Stimulated activated CD4-positive, alpha-beta T cell treated with anti-CD3 and anti-CD28 coated beads, TNF-alpha, amount 100 ng/mL, for 1 hour (primary cell): ENCODE results near the gene CDH24.

ENCODE experiments used
- DNase-seq, 3 donors: peaks; one replicate each; pipeline ENCODE4 v3.0.0-alpha.2; 2020; ENCODE audit warnings: low read depth in 3 of 3, low spot score in 1 of 3

Gene CDH24

DNA sequence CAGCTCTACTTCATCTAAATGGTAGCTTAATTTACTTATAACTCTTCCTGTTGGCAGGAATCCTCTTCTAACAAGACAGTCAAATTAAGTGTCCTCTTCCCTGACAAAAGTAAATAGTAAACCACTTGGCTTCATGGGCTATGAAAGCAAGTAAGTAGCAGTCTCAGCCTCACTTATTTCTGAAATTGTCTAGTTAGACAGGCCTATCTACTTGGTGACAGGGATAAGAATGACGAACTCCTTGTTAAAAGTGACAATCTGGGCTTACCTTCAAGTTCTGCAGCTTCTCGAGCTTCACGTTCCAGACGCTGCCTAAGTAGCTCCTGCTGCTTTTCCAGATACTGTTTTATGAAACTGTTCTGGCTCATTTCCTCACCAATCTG lies 32.9 kb upstream of the CDH24 start:
- DNase-seq = no peak

DNA sequence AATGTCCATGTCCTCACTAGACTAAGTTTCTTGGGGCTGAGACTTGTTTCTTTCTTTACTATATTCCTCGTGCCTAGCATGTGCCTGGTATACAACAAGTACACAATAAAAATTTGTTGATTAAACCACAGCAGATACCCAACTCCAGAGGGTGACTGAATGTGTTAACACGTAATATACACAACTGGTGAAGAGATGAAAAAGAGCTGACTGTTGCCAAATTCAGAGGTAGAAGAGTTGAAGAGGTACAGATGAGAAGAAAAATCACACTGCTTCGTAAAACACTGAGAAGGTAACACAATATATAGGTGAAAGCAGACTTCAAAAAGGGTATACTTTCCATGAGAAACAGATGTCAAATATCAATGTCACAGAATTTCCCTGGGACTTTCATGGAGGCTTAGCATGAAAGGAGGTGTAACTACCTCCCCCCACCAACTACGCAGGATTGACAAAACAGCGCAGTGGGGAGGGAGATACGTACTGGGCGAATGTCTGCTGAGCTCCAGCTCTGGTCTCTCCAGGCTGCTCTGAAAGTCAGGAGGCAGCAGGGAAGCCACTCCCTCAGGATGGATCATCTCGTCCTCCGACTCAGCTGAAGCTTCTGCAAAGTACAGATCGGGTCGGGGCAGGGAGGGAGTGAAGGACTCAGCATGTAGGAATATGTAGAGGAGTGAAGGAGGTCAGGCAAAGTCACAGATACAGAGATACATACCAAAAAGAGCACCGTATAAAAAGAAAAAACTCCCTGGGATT lies 32.4 kb upstream of the CDH24 start:
- DNase-seq = no peak

DNA sequence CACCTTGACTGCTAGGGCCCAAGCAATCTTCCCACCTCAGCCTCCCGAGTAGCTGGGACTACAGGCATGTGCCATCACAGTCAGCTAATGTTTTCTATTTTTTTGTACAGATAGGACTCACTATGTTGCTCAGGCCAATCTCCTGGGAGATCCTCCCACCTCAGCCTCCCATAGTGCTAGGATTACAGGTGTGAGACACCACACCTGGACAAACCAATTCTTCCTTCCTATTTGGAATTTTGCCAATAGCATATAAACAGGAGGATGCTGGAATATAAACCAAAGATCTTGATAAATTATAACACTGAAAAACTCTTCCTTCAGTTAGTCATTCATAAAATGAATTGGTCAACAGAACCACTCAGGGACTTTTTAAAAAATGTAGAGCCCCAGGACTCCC lies 29.2 kb upstream of the CDH24 start:
- DNase-seq = no peak

DNA sequence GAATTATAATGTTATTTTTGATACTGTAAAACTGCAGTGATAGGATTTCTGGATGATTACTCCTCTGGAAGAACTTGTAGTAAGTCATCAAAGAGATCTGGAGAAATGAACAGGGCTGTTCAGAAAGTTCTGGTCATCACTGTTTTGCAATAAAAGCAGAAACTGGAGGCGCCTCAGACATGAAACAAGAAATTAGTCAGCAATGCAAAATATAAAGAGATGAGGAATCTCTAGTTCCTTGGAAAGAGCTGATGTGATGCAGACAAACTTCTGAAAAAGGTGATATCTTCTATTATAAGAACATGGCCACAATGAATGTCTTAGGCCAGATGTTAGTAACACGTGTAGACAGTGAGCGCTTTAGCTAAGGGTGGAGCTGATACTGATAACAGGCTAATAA lies 28.1 kb upstream of the CDH24 start:
- DNase-seq = no peak

DNA sequence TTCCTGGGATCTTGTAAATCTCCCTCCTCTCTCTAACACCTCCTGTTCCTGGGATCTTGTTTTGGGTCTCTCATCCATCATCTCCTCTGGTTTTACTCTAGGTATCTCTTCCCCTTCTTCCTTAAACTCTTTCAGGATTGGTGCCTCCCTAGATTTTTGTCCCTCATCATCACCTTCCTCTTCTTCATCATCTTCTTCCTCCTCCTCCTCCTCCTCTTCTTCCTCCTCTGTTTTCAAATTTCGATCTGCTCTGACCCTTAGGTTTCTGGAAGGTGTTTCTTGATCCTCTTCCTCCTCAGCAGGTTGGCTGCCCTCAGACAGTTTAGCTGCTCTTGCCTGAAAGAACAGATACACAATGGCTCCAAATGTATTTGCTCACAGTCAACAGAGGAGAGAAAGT lies 23.2 kb upstream of the CDH24 start:
- no peak for DNase-seq

DNA sequence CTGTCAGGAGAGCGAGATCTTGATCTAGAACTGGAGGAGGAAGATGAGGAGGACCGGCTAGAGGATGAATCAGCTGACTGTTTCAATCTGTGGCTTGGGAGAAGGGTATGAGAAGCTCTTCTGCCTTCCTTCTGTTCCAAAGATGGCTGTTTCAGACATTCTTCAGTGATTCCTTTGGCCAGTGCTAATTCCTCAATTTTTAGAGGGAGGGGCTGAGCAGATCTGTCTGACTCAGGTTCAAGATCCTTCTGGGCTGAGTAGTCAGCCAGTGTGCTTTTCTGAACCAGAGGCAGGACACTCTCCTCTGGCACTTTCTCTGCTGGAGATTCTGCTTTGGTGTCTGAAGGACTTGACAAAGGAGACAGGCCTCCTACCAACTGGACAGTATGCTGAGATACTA lies 22.4 kb upstream of the CDH24 start:
- DNase-seq = no peak

DNA sequence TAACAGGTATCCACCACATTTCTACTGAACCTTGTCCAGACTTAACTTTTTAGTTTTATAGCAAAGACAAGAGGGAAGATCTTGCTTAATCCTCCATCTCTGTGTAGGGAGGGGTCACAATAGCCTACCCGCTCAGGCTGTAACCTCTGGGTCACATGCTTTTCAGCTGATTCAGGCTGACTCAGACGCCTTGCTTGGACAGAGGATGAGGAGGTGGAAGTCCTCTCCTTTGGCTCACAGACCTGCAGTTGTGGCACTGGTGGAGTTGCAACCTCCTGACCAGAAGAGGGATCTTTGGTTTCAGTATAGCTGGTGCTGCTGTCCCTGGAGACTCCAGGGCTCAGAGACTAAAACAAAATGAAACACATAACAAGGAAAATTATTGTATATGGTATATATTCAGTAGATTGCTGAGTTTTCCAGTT lies 21.4 kb upstream of the CDH24 start:
- no peak for DNase-seq

GRCh38 chr14:23077962-23078361 lies 20.6 kb upstream of the CDH24 start:
- DNase-seq = no peak

DNA sequence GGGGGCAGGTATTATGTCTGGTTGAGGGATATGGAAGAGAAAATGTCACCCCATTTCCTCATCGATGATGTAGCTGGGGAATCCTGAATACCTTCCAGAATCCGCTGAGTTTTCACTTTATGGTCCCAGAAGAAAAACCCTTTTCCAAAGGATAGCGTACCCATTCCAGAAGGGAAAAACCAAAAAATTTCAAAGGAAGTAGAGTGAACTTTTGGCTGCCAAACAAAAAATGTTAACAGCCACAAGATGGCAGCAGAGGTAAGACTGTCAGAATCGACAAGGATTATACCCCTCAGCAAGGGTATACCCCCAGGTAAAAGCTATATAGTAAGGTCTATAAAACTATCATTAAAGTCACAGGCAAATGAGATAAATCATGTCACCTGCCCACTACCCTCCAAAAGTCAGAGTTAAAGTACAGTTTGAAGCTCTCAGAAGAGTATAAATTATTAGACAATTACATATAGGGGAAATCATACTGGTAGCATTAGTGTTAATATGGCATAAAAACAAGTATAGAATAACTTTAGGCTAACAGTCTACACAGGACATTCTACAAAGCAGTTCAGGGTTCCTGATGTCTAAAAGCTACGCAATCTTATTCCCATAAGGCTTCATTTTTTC lies 19.6 kb upstream of the CDH24 start:
- DNase-seq = no peak

- DNase-seq = no peak
Measured at GRCh38 chr14:23074906-23075305, 17.6 kb upstream of the CDH24 start.

DNA sequence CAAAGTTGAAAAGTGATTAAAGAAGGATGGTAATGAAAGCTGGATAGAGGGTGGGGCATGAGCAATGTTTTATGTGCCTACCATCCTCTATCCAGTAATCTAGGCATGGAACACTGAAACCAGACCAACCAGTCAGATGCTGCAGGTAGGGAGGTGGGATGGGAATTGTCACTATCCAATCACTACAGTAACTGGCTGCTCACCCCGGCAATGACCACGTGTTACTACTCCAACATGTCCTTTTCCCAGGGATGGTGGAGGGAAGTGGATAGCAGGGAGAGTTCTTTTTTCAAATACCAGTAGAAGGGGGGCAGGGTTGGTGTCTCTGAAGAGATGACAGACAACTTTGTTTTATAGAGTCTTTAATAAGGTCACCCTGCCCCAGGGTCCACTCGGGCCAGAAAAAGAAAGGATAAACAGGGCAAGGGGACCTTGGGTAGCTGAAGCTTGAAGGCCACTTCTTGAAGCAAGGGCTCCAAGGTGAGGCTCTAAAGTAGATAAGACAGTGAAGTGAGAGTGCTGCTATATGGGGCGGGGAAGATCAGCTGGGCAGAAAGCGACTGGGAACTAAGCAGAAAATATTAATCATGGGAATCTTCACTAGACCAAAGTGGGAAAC lies 14.7 kb upstream of the CDH24 start:
- DNase-seq = no peak

- peak in 2 of 3 donors; percentile 38 to 62 for DNase-seq
Measured at GRCh38 chr14:23071244-23071920, 14.1 kb upstream of the CDH24 start.

- no peak for DNase-seq
Measured at GRCh38 chr14:23070262-23071129, 13.2 kb upstream of the CDH24 start.

- no peak for DNase-seq
Measured at GRCh38 chr14:23069413-23069806, 12.1 kb upstream of the CDH24 start.

- peak; percentile 30 to 47 (median 39) for DNase-seq
Measured at GRCh38 chr14:23068789-23069412, 11.6 kb upstream of the CDH24 start.

GRCh38 chr14:23067847-23068788 lies 10.8 kb upstream of the CDH24 start:
- no peak for DNase-seq

- no peak for DNase-seq
Measured at GRCh38 chr14:23066855-23067744, 9.8 kb upstream of the CDH24 start.

- no peak for DNase-seq
Measured at GRCh38 chr14:23066368-23066767, 9.0 kb upstream of the CDH24 start.
